ENCODE data around the gene HDAC4.

The HDAC4 gene

GRCh38 chr2:239150125-239151011 is 250.5 kb downstream of the HDAC4 start:
- no peak overlapping the region for H3K4me2 ChIP-seq (ENCODE audit: low read depth, low read length, poor library complexity, severe bottlenecking)
- no peaks in the 10 kb centered on the region for H3K9me3 ChIP-seq (ENCODE audit: insufficient read depth, low read depth, low read length)
- no peaks in the 10 kb centered on the region for H3K79me2 ChIP-seq (ENCODE audit: insufficient read depth, low read length)
- no peak overlapping the region for H3K4me3 ChIP-seq (ENCODE audit: low read length, poor library complexity, severe bottlenecking)
- H3F3A ChIP-seq (ENCODE audit: low read depth): no peaks in the 10 kb centered on the region
- no peak overlapping the region for H2AFZ ChIP-seq (ENCODE audit: low read length)
- no peaks in the 10 kb centered on the region for H3K9me2 ChIP-seq (replicated peaks; ENCODE audit: low read depth, low read length)
- H3K36me3 ChIP-seq (ENCODE audit: insufficient read depth, low read length): peaks cover 8% of the 10 kb centered on the region; the same call in 1 of the 2 replicates
- H3K27me3 ChIP-seq (ENCODE audit: insufficient read depth, low read length, poor library complexity, severe bottlenecking): no peaks in the 10 kb centered on the region
- H3K9ac ChIP-seq (ENCODE audit: low read depth, low read length, poor library complexity, severe bottlenecking): no peak overlapping the region
- TF ChIP-seq EZH2phosphoT487 (IDR thresholded peaks at IDR 0.05; ENCODE audit: borderline replicate concordance) (no peak), CTCF (conservative IDR thresholded peaks at IDR 0.05; ENCODE audit: low read length) (no peak)
- H4K20me1 ChIP-seq (ENCODE audit: insufficient read depth, low read length, poor library complexity, severe bottlenecking): no peaks in the 10 kb centered on the region
- H3K4me1 ChIP-seq (ENCODE audit: insufficient read depth, low read length, poor library complexity, severe bottlenecking): peaks cover 7% of the 10 kb centered on the region

GRCh38 chr2:239149501-239149900 is 251.3 kb downstream of the HDAC4 start:
- Histone ChIP-seq H3K4me2 (ENCODE audit: low read depth, low read length, poor library complexity, severe bottlenecking) (no peak overlapping the region), H3K79me2 (ENCODE audit: insufficient read depth, low read length) (no peaks in the 10 kb centered on the region), H3K9me3 (ENCODE audit: insufficient read depth, low read depth, low read length) (no peaks in the 10 kb centered on the region), H3K4me3 (ENCODE audit: low read length, poor library complexity, severe bottlenecking) (no peak overlapping the region), H3K9me2 (replicated peaks; ENCODE audit: low read depth, low read length) (no peaks in the 10 kb centered on the region), H3K27me3 (ENCODE audit: insufficient read depth, low read length, poor library complexity, severe bottlenecking) (no peaks in the 10 kb centered on the region), H3K9ac (ENCODE audit: low read depth, low read length, poor library complexity, severe bottlenecking) (no peak overlapping the region), H3F3A (ENCODE audit: low read depth) (no peaks in the 10 kb centered on the region), H4K20me1 (ENCODE audit: insufficient read depth, low read length, poor library complexity, severe bottlenecking) (no peaks in the 10 kb centered on the region), H2AFZ (ENCODE audit: low read length) (no peak overlapping the region), H3K36me3 (ENCODE audit: insufficient read depth, low read length) (peaks cover 5% of the 10 kb centered on the region; the same call in 1 of the 2 replicates), H3K4me1 (ENCODE audit: insufficient read depth, low read length, poor library complexity, severe bottlenecking) (peaks cover 7% of the 10 kb centered on the region)
- TF ChIP-seq EZH2phosphoT487 (IDR thresholded peaks at IDR 0.05; ENCODE audit: borderline replicate concordance) (no peak), CTCF (conservative IDR thresholded peaks at IDR 0.05; ENCODE audit: low read length) (no peak)

GRCh38 chr2:239148495-239149200 is 252.2 kb downstream of the HDAC4 start:
- no peak overlapping the region for H3K4me3 ChIP-seq (ENCODE audit: low read length, poor library complexity, severe bottlenecking)
- H3K36me3 ChIP-seq (ENCODE audit: insufficient read depth, low read length): peaks cover 1% of the 10 kb centered on the region; the same call in 1 of the 2 replicates
- H3K9me3 ChIP-seq (ENCODE audit: insufficient read depth, low read depth, low read length): no peaks in the 10 kb centered on the region
- H4K20me1 ChIP-seq (ENCODE audit: insufficient read depth, low read length, poor library complexity, severe bottlenecking): no peaks in the 10 kb centered on the region
- no peaks in the 10 kb centered on the region for H3K79me2 ChIP-seq (ENCODE audit: insufficient read depth, low read length)
- no peak for TF ChIP-seq EZH2phosphoT487 (IDR thresholded peaks at IDR 0.05; ENCODE audit: borderline replicate concordance)
- no peak for TF ChIP-seq CTCF (conservative IDR thresholded peaks at IDR 0.05; ENCODE audit: low read length)
- H3K27me3 ChIP-seq (ENCODE audit: insufficient read depth, low read length, poor library complexity, severe bottlenecking): no peaks in the 10 kb centered on the region
- H2AFZ ChIP-seq (ENCODE audit: low read length): no peak overlapping the region
- H3K9ac ChIP-seq (ENCODE audit: low read depth, low read length, poor library complexity, severe bottlenecking): no peak overlapping the region
- H3F3A ChIP-seq (ENCODE audit: low read depth): no peaks in the 10 kb centered on the region
- H3K4me1 ChIP-seq (ENCODE audit: insufficient read depth, low read length, poor library complexity, severe bottlenecking): peaks cover 7% of the 10 kb centered on the region
- no peaks in the 10 kb centered on the region for H3K9me2 ChIP-seq (replicated peaks; ENCODE audit: low read depth, low read length)
- no peak overlapping the region for H3K4me2 ChIP-seq (ENCODE audit: low read depth, low read length, poor library complexity, severe bottlenecking)

Data from Loucy (cell line).